MM.1S (cell line): ENCODE measurements around the gene VEGFC.

ENCODE experiments used
- DNase-seq: peaks from one replicate; pipeline ENCODE4 v3.0.0-alpha.2; 2015
- H2AFZ ChIP-seq: fragments of 300-600 bp; sonication (generic); 2 replicates; pipeline ENCODE4 v1.6.0; 2016; ENCODE audit warnings: antibody characterized with exemption, low read length
- H3F3A ChIP-seq: fragments of 300-600 bp; sonication (generic); 2 replicates; pipeline ENCODE4 v1.6.1; 2016; ENCODE audit warnings: mild to moderate bottlenecking, antibody characterized with exemption, low read length, moderate library complexity, mixed read lengths; ENCODE audit not compliant: insufficient read depth
- H3K27ac ChIP-seq: fragments of 300-600 bp; sonication (generic); 2 replicates; pipeline ENCODE4 v1.5.1; 2016; ENCODE audit warnings: mild to moderate bottlenecking, low read length
- H3K27me3 ChIP-seq: fragments of 300-600 bp; sonication (generic); replicated peaks from 2 replicates; pipeline ENCODE4 v1.6.0; 2016; ENCODE audit warnings: low read length; ENCODE audit not compliant: insufficient read depth
- H3K36me3 ChIP-seq: fragments of 300-600 bp; sonication (generic); replicated peaks from 2 replicates; pipeline ENCODE4 v1.6.1; 2016; ENCODE audit warnings: mild to moderate bottlenecking, low read length, mixed read lengths; ENCODE audit not compliant: insufficient read depth
- H3K4me1 ChIP-seq: fragments of 300-600 bp; sonication (generic); 2 replicates; pipeline ENCODE4 v1.6.1; 2016; ENCODE audit warnings: low read length, mixed read lengths
- H3K4me2 ChIP-seq: fragments of 300-600 bp; sonication (generic); 2 replicates; pipeline ENCODE4 v1.6.0; 2016; ENCODE audit warnings: low read depth, low read length
- H3K4me3 ChIP-seq: fragments of 300-600 bp; sonication (generic); 2 replicates; pipeline ENCODE4 v1.5.1; 2016; ENCODE audit warnings: low read length, mixed read lengths
- H3K79me2 ChIP-seq: fragments of 300-600 bp; sonication (generic); 2 replicates; pipeline ENCODE4 v1.6.1; 2016; ENCODE audit warnings: mixed run types, low read length, mixed read lengths
- H3K9ac ChIP-seq: fragments of 300-600 bp; sonication (generic); 2 replicates; pipeline ENCODE4 v1.6.1; 2016; ENCODE audit warnings: low read length, mixed read lengths
- H3K9me2 ChIP-seq: fragments of 300-600 bp; sonication (generic); replicated peaks from 2 replicates; pipeline ENCODE4 v1.6.1; 2016; ENCODE audit warnings: mild to moderate bottlenecking, low read length, mixed read lengths; ENCODE audit not compliant: insufficient read depth
- H3K9me3 ChIP-seq: fragments of 300-600 bp; sonication (generic); replicated peaks from 2 replicates; pipeline ENCODE4 v1.6.1; 2016; ENCODE audit warnings: mild to moderate bottlenecking, low read length, mixed read lengths; ENCODE audit not compliant: insufficient read depth
- H4K20me1 ChIP-seq: fragments of 300-600 bp; sonication (generic); 2 replicates; pipeline ENCODE4 v1.6.1; 2016; ENCODE audit warnings: mild to moderate bottlenecking, low read length, moderate library complexity, mixed read lengths; ENCODE audit not compliant: insufficient read depth
- EZH2 ChIP-seq: fragments of 300-600 bp; sonication (generic); optimal IDR thresholded peaks from 2 replicates; pipeline ENCODE3; 2017; ENCODE audit warnings: low read depth, mild to moderate bottlenecking, antibody characterized with exemption, low read length, mixed read lengths
- EZH2phosphoT487 ChIP-seq: fragments of 300-600 bp; sonication (generic); IDR thresholded peaks from 2 replicates; pipeline ENCODE4 v1.6.1; 2018; ENCODE audit warnings: antibody characterized with exemption, low read length
- TF ChIP-seq, protein P1 (sequence below): fragments of 300-600 bp; sonication (generic); IDR thresholded peaks from 2 replicates; pipeline ENCODE4 v1.5.1; 2016; ENCODE audit warnings: antibody characterized with exemption, low read length, mixed read lengths

The VEGFC gene

DNA sequence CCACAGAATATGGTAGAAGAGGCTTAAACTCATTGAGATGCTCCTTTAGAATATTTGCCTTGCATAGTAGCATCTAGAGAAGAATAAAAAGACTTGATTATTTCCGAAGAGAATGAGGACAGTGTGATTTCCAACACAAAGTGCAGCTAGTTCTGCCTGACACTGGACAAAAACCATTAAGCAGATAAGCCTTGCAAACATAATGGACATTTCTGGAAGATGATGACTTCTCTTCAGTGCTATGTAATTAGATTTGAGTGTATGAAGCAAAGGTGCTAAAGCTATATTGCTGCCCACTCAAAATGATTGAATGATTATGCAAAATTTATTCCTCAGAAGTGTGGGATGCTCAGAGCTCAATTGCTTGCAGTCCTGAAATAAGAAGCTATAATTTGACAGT is 156.4 kb downstream of the VEGFC start:
- Histone ChIP-seq H4K20me1 (no peaks in the 10 kb centered on the region), H3K9ac (no peak overlapping the region), H3K4me2 (no peak overlapping the region), H3K4me3 (no peak overlapping the region), H3K27me3 (no peaks in the 10 kb centered on the region), H3K9me2 (no peaks in the 10 kb centered on the region), H2AFZ (no peak overlapping the region), H3K9me3 (no peaks in the 10 kb centered on the region), H3K27ac (no peak overlapping the region), H3K36me3 (no peaks in the 10 kb centered on the region), H3K79me2 (no peaks in the 10 kb centered on the region), H3F3A (no peaks in the 10 kb centered on the region), H3K4me1 (no peaks in the 10 kb centered on the region)
- DNase-seq, result no peak
- TF ChIP-seq, protein P1, sequence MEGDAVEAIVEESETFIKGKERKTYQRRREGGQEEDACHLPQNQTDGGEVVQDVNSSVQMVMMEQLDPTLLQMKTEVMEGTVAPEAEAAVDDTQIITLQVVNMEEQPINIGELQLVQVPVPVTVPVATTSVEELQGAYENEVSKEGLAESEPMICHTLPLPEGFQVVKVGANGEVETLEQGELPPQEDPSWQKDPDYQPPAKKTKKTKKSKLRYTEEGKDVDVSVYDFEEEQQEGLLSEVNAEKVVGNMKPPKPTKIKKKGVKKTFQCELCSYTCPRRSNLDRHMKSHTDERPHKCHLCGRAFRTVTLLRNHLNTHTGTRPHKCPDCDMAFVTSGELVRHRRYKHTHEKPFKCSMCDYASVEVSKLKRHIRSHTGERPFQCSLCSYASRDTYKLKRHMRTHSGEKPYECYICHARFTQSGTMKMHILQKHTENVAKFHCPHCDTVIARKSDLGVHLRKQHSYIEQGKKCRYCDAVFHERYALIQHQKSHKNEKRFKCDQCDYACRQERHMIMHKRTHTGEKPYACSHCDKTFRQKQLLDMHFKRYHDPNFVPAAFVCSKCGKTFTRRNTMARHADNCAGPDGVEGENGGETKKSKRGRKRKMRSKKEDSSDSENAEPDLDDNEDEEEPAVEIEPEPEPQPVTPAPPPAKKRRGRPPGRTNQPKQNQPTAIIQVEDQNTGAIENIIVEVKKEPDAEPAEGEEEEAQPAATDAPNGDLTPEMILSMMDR, result no peak
- no peak for TF ChIP-seq EZH2phosphoT487
- no peak for TF ChIP-seq EZH2

DNA sequence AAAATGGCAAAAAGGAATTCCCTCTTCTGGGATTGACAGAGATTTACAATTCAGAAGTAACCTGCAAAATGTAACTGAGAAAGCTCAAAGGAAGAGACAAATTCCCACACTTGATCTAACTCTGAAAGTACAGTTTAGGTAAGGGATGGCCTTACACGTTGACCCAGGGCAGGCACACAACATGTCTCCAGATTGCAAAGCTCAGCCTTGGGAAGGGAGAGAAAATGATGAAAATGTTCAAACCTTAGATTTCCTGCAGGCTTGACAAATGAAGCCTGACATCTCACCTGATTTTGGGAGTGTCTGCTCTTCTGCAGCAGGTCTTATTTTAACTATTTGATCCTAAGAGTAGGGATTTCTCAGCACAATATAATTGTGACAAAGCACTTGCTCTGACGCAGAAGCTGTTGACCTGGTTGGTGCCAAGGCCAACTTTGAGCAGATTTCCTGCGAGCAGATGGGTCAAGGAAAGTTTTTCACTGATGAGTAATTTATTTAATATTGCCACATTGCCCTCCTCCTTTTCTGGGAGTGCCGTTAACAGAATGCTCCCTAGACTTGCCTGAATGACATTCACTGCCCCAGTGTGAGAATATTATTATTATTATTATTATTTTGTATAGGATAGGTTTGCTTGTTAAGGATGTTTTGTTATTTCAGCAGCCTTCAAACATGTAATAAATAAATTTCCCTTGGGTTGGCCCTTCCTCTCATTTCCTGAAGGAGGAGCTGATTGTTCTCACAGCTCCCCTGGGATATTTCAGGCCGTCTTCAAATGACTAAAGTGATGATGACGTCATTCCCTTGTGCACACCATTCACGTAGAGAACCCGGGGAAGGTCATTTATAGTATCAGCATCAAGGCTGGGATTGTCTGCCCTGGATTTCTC is 157.1 kb downstream of the VEGFC start:
- Histone ChIP-seq H3F3A (no peaks in the 10 kb centered on the region), H4K20me1 (no peaks in the 10 kb centered on the region), H3K9me3 (no peaks in the 10 kb centered on the region), H3K4me3 (no peak overlapping the region), H2AFZ (no peak overlapping the region), H3K9me2 (no peaks in the 10 kb centered on the region), H3K4me1 (no peaks in the 10 kb centered on the region), H3K27ac (no peak overlapping the region), H3K4me2 (no peak overlapping the region), H3K9ac (no peak overlapping the region), H3K27me3 (no peaks in the 10 kb centered on the region), H3K36me3 (no peaks in the 10 kb centered on the region), H3K79me2 (no peaks in the 10 kb centered on the region)
- DNase-seq, result no peak
- TF ChIP-seq EZH2phosphoT487 (no peak), EZH2 (no peak)
- TF ChIP-seq, protein P1, result no peak
